Measurements from ENCODE around the gene M1AP.

Gene M1AP

DNA sequence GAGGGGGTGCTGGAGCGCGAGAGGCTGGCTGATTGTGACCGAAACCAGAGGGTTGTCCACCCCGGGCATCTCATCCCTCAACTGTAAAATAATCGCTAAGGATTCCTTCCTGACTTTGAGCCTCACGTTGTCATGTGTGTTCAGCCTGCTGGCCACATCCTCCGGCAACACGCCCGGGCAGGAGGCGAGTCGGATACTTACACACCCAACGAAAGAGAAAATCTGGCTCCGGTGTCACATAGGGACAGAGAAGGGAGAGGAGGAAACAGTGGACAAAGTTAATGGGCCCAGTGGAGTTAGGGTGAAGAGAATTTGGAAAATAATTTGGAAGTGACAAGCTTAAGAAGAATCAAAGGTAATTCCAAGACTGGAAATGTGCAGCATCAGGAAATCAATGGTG is 131.5 kb downstream of the M1AP start:
- DNase-seq = no peak

DNA sequence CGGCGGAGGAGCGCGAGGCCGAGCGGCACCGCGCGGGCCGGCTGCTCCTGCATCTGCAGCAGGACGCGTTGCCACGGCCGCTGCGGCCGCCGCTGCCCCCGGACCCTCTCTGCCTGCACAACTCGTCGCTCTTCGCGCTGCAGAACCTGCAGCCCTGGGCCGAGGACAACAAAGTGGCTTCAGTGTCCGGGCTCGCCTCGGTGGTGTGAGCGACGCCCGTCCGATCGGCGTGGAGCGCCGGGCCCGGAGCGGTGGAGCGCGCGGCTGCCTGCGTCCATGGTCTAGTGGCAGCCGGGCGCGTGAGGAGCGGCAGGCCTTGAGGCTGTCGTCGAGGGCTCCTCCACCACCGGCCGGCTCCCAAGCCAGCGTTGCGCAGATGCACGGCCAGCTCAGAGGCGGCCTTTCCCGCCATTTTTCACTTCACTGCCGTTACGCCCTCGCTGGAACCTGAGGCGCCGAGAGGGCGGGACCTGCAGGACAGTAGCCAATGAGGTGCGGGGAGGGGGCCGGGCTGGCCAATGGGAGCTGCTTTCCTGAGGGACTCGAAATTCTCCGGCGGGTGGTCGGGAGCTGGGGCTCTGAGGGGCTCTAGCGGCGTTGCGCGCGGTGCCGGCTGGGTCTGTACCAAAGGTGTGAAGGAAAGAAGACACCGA is 132.0 kb downstream of the M1AP start:
- peak; percentile 77 to 79 for DNase-seq

- no peak for DNase-seq
Measured at GRCh38 chr2:74515271-74515980, 132.7 kb downstream of the M1AP start.

DNA sequence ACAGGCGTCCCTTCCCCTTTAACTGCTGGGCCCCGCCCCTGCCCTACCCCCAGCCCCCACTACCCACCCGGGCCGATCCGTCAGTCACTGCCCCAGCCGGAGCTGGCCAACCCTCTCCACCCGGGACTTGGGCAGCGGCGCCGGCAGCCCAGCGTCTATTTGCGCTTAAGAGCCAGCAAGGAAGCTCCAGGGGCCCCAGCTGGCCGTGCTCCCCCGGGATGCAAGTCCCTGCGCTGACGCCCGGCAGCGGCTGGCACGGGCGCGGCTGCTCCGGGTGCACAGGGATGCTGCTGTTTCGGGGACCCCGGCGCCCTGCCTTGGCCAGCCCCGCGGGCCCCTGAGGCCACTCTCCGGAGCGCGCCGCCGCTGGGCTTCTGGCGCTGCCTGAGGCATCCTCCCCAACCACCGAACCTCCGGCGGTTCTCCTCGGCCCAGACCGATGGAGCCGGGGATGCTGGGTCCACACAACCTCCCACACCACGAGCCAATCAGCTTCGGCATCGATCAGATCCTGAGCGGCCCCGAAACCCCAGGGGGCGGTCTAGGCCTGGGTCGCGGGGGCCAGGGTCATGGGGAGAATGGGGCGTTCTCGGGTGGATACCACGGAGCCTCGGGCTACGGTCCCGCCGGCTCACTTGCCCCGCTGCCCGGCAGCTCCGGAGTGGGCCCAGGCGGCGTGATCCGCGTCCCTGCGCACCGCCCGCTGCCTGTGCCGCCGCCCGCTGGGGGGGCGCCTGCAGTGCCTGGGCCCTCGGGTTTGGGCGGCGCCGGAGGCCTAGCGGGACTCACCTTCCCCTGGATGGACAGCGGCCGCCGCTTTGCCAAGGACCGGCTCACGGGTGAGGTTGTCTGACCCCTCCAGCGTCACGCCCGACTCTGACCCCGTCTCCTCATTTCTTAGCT is 133.5 kb downstream of the M1AP start, which contains the start of gene TLX2:
Gene TLX2, plus strand, starts transcription at position 83 of the 903 bp plus-strand sequence. Its CDS starts 357 bp downstream, at position 440.
- DNase-seq = no peak

GRCh38 chr2:74513605-74514367 is 134.3 kb downstream of the M1AP start:
- peak; percentile 24 to 25 for DNase-seq

- DNase-seq = no peak
Measured at GRCh38 chr2:74512744-74513604, 135.2 kb downstream of the M1AP start.

GRCh38 chr2:74511104-74511989 is 136.8 kb downstream of the M1AP start:
- no peak for DNase-seq

- DNase-seq = no peak
Measured at GRCh38 chr2:74510272-74510671, 137.9 kb downstream of the M1AP start.

DNA sequence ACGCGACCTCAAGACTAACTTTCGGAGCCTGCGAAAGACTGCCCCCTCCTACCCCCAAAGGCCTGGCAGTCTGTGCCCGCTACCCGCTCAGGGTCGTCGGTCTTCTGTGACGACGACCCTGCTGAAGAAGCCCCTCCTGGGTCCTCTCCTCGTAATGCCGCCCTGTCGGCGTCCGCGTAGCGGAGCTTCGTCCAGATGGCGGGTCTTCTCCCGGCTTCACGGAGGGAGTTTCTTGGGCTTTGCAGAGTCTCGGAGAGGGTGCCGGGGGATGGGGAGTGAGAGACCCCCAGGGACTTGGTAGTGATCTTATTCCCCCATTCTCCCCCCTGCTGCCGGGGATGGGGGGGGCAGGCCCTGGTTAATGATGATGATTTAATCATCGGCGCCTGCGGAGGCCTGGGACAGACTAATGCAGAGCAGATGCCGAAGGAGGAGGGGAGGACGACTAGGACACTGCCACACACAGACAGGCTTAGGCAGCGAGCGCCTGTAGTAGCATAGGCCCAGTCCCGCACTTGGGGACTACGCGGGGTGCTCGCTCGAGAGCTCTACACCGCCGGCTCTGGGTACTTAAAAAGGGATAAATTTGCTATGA is 140.1 kb downstream of the M1AP start:
- peak in 1 of 2 experiments; percentile 13 for DNase-seq

Measured in stimulated activated CD4-positive, alpha-beta T cell treated with anti-CD3 and anti-CD28 coated beads, Interleukin-4, amount 100 ng/mL, for 4 hours (primary cell).